GM19324 (cell line): ENCODE measurements around the gene C8B.

Source experiments
- ATAC-seq: cut with Tn5 transposase; IDR thresholded peaks from one replicate; pipeline ENCODE4 v1.9.1; 2021; ENCODE audit warnings: mild to moderate bottlenecking, moderate library complexity; ENCODE audit not compliant: unreplicated experiment, low FRiP score

The C8B gene

DNA sequence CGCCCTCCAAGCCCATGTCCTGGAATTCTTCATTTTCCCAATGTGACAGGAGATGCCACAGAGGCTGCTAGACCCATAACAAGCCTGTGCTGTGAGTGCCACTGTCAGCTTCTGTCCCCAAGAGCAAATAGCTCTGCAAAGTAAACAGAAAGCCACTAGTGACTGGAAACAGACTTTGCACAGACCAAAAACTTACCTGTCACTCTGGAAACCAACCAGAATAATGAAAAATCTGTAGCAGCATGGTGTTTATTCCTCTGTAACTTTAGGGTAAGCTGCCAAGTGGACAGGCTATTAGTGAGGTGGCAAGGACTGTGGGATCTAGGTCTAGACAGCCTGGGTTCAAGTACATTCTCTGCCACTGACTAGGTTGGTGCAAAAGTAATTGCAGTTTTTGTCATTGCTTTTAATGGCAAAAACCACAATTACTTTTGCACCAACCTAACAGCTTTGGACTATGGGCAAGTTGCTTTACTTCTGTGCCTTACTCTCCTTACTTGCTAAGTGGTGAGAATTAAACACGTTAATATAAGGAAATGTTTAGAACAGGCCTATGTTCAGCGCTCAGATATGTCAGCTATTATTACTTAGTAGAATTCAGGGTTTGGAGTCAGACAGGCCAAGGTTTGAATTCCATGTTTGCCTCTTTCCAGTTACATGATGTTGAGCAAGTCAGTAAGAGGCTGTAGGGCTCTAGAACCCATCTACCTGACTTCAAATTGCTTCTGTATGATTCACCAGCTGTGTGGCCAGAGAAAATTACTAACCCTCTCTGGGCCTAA, at the start of gene C8B:
Gene C8B, minus strand, starts transcription at position 100 of the 782 bp plus-strand sequence. Its CDS starts 67 bp downstream, at position 33.
- no peak for ATAC-seq

DNA sequence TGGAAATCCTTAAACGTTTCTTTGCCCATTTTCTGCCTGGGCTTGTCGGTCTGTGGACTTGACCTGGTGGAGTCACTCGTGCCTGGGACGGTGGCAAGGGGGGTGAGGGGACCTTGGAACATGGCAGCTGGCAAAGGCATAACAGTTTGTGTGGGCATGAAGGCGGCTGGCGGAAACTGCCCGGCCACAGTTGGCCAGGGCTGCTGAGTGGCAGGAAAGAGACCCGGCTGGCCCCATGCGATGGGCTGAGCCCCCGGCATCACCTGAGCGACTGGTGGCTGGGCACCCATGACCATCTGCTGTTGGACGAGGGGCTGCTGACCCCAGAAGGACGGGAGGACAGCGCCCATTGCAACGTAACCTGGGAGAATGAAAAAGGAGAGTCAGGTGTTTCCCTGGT, 49.3 kb upstream of the C8B start:
- ATAC-seq, result no peak

DNA sequence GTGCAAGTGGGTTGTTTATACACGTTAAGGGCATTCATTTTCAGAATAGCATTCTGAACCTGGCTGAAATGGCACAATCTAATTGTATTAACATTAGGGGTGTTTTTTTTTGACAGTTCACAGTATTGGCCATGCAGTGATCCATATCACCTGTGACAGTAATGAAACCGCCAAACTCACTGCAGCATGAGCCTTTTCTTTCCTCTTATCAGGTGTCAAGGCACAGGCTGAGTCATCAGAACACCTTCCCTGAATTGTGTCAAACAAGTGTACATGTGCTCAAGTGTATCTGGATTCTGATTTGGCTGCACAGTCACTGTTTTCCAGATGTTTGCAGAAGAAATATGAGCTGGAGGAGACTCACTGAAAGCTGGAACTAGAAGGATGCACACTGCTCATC, 47.7 kb upstream of the C8B start:
- no peak for ATAC-seq

DNA sequence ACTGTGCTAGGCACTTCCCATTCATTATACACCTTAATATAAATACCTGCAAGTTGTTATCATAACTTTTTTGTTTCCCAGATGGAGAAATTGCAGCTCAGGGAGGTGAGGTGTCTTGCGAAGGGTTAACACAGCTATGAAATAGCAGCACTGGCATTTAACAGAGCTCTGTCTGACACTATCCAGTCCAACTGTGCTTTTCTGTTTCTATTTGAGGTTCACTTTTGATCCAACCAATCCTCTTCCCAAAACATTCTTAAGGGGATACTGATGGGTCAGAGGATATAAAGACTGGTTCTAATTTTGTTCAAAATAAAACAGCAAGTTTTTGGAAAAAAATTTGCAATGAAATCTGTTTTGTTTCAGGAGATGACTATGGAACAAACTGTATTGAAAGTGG, 46.5 kb upstream of the C8B start:
- no peak for ATAC-seq

DNA sequence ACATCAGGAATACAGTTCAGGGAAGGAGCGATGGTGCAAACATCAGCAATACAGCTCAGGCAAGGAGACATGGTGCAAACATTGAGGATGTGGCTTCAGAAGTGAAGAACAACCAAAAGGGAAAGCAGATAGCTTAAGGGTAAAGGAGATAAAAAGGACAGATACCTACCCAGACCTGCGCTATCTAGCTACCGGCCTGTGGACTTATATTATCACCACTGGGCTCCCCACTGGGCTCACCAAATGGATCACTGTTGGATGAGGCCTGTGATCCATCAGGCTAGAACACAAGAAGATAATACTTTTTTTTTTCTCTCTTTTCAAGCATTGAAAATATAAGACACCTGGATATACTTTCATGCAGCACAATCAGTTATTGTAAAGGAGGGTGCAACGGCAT, 44.7 kb upstream of the C8B start:
- no peak for ATAC-seq

DNA sequence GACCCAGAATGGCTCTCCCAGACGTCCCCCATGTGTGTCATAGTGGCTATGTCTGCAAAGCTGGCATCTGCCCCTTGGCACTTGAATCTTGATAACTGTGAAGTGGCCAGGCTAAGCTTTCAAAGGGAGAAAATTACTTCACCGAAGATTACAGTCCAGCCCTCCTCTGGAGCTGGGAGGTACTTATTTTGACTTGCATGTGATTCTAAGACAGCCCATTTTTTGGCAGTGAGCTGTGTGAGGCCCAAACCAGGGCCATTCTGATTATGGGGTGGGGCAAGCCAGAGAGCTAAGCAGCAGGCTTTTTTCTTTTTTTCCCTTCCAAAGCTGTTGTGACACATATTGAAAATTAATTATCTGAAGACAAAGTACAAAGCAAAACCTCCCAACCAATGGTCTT, 42.1 kb upstream of the C8B start:
- ATAC-seq, result no peak

DNA sequence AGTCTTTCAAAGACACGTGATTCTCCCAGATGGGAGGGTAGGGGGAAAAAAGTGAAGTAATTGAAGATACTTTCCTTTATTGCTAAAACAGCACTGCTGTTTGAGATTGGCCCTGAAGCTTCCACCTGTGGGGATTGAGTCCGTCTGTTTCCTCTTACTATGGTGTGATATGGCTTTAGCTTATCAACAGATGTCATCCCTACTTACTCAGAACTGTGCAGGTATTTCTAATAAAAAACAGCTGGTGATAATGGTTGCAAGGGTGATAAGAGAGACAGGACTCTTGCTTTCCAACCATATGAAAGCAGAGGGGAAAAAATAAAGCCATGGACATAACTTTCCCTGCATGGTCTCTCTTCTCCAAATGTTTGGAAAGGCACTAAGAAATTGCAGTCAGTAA, 41.7 kb upstream of the C8B start:
- ATAC-seq, result no peak

DNA sequence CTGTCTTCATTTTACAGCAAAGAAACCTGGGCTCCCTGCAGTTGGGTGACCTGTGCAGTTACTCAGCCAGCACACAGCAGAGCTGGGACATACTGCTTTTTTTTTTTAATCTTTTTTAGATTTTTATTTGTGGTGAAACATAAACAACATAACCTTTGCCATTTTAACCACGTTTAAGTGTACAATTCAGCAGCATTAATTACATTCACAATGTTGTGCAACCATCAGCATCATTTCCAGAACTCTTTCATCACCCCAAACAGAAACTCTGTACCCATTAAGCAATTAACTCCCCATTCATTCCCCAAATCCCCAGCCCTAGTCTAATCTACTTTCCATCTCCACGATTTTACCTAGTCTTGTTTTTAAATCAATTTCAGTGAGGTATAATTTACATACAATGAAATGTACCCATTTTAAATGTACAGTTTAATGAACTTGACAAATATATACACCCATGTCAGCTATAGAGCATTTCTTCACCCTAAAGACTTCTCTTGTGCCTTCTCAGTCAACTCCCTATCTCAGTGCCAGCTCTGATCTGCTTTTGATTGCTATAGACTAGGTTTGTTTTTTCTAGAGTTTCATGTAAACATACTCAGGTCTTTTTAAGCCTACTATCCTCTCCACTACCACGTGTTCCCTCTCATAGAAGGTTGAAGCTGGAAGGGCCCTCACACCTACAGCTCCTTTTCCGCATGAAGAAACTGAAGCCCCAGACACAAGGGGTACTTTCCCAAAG, 37.8 kb upstream of the C8B start:
- no peak for ATAC-seq

DNA sequence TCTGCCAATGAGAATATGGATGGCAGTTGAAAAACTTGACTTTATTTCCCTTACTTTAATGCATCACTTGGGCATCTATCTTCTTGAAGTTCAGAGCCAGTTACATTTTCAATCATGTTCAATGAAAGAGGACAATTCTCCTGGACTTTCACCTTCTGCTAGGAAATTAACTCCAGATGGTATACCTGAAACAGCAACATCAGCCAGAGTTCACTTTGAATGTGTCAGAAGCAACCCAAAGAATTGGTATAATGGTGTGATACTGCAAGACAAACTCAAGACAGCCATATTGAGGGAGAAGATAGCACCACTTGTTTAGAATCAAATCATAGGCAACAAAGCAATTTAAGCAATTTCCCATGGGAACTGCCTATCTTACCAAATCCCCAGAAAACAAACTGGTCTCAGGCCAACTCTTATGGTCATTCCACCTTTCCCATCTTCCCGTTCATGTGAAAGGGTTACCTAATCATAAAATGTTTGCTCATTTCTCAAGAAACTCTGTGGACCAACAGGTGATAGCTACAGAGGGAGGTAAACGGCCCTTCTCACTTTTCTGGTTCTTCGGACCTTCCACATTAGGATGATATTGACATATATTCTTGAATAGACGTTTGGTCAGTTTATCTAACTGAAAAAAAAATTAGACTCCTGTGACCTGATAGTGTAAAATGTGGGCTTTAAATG, 29.7 kb upstream of the C8B start:
- ATAC-seq, result no peak

DNA sequence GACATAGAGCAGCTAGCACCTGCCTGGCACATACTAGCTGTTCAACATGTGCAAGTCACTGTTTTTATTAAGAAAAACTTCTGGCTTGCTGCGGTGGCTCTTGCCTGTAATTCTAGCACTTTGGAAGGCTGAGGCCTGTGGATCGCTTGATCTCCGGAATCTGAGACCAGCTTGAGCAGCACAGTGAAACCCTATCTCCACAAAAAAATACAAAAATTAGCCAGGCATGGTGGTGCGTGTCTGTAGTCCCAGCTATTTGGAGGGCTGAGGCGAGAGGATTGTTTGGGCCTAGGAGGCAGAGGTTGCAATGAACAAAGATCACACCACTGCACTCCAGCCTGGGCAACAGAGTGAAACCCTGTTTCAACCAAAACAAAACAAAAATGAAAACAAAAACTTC, 27.7 kb upstream of the C8B start:
- ATAC-seq, result no peak

DNA sequence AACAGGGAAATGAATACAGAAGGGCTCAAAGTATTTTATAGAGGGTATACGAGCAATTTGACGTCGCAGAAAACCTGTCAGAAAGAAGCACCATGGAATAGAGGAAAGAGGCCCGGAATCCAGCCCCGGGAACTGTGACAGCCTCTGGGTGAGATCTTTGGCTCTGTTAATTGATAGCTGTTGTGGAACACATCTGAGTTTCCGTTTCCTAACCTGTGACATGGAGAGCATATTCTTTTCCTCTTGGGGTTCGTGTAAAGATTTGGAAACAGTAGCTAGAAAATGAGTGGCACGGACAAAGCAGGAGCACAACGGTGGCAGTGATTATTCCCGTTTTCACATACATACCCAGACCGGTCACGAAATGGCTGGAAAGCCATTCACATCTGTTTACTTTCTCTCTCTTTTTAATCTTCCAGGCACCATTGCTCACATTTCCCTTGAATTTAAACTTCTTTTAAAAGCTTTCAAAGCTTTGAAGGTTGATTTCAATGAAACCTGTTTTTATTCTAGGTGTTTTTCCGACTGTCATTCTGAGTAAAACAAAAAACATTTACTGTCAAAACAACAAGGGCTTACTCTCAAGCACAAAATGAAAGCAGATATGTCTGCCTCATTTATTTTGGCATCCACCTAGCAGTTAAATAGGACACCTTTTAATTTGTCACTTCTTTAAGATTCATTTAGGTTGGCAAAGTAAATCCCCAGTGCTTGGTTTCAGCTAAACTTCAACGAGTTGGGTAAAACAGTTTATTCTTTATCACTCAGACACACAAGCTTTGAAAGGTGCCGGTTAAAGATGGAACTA, 26.7 kb upstream of the C8B start:
- ATAC-seq, result no peak

DNA sequence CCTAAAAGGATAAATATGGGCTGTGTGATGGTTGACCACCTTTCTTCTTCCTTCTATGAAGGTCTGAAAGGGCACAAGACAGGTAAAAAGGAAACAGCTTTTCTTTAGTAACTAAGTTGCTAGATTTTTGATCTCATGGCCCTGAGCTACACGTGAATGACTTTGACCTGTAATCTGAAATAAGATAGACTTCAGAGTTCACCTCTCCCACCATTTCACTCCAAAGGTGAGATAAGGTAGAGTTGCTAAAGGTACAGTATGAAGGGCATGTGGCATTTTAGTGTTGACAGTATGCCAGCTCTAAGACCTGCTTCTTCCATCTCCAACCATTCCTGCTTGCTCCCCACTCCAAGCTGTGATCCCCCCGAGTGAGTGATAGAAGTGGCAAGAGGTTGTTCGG, 25.8 kb upstream of the C8B start:
- no peak for ATAC-seq

DNA sequence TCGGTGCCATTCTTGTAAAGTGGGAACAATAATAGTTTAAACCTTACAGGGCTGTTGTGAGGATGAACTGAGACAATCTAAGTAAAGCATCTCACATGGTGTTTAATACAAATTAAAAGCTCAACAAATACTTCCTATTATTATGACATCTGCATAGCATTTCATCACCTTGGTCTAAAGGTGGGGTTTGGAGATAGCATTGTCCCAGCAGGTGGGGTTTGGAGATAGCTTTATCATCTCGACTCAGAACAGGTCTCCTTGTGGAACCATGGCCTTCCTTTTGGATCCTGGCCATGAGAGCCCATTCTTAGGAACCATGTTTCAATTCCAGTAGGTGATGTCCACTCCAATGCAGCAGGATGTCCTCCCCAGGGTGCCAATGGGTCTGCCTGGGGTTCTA, 20.6 kb upstream of the C8B start:
- no peak for ATAC-seq

DNA sequence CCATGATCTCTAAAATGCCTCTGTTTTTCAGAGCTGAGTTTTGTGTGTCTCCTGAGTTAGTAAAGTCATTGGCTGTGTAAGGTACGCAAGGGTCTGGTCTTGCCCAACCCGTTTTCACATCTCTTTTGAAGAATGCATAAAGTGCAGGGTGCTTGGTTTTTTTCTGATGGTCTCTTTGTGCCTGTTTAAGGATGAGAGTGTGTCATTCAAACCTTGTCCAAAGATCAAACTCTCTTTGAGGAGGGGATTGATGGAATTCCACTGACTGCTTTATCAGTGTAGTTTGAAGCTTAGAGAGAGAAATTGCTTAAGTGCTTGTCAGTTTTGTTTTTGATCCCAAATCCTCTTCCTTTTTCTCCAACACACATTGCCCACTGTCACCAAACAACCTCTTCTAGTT, 20.0 kb upstream of the C8B start:
- no peak for ATAC-seq

DNA sequence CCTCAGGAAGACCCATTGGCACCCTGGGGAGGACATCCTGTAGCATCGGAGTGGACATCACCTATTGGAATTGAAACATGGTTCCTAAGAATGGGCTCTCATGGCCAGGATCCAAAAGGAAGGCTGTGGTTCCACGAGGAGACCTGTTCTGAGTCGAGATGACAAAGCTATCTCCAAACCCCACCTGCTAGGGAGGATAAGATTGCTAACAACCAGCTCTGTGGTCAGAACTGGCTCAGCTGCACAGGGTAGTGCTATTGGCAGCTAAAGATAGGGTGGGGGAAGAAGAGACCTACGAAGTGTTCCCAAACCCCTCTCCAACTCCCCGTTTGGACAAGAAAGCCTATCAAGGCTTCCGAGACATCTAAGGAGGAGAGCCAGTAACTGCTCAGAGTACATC, 17.7 kb upstream of the C8B start:
- no peak for ATAC-seq

DNA sequence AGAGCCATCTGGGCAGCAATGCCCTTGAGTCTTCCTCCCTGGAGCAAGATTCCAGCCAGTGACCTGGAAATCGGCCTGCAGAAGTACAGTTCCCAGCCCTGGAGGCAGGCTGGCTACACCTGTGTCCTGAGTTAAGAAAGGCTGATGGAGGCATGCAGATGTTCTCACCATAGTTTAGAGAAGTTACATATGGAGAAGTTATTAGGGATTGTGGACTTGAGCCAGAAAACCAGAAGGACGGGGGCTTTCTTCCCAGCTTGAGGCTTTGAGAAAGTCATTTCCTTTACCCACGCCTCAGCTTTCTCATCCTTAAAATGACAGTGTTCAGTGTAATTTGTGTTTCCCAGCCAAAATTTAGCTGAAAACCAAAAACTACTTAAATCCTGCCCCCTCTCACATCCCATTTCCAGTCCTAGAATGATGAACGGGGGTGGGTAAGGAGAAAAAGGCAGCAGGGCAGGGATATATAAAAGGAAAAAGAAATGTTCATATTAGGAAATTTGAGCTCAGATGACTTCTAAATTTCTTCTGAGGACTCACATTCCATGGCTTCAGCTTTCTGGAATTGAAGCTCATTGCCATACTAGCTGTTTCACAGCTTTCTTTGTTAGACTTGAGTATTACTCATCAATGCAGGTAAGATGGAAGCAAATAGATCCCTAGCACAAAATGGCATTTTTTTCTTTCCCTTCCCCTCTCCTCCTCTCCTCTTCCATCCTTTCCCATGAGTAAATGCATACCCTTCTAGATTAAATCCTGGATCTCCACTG, 14.4 kb upstream of the C8B start:
- ATAC-seq, result no peak

DNA sequence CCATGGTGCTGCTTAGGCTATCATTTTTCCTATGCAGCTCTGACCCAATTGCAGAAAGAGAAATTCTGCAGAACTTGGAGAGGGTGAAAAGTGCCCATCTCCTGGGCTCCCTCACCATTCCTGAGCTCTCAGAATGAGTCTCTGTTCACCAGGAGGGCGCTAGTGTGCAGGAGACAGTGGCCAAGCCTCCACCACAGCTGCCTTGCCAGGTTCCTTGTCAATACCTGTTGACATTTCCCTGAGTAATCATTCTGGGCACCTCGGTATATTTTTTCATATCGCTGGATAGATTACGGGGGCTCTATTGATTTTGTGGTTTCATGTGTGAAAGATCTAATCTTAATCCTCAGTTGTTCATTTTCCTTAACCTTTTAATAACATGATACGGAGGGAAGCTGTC, 13.0 kb upstream of the C8B start:
- no peak for ATAC-seq

DNA sequence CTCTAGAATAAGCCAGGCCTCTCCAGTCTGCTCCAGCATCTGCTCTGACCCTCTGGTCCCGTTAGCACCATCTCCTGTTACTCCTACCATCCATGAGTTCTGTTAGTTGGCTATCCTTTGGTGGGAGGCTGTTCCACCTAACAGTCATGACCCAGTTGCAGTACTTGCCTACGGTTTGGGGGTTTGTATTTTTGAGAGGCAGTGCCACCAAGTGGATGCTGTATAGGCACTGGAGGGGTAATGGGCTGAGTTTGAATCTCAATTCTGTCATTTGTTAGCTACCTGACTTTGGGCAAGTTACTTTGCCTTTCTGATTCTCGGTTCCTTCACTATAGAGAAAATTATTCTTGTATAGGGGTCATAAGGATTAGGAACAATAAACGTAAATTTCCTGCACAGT, 12.1 kb upstream of the C8B start:
- ATAC-seq, result no peak

DNA sequence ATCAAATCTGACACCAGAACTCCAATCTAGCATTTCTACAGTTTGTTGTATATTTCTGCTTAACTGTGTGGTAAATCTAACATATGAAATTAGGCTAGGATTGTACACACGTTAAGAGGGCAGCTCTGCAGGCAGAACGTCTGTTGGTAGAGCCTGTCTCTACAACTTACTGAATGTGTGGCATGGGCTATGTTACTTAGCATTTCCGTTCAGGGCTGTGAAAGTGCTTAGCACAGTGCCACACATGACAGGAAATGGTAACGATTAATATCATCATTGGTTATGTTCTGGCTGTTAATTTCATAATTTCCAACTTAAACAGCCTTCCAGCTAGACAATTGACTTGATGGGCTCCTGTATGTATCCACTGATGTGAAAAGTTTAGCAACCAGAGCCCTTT, 9.6 kb upstream of the C8B start:
- no peak for ATAC-seq
